GOT3 (cell line): ENCODE data around the gene TTC27.
"Not testable (repeated sequence)": the region's sequence is repeated elsewhere in the genome, so short reads cannot be mapped to it uniquely, and the experiment has no call there.

Source experiments
- DNase-seq: peaks from one replicate; lab custom pipeline; 2025; ENCODE audit warnings: mixed read lengths; lab: John Stamatoyannopoulos, UW

TTC27 gene

DNA sequence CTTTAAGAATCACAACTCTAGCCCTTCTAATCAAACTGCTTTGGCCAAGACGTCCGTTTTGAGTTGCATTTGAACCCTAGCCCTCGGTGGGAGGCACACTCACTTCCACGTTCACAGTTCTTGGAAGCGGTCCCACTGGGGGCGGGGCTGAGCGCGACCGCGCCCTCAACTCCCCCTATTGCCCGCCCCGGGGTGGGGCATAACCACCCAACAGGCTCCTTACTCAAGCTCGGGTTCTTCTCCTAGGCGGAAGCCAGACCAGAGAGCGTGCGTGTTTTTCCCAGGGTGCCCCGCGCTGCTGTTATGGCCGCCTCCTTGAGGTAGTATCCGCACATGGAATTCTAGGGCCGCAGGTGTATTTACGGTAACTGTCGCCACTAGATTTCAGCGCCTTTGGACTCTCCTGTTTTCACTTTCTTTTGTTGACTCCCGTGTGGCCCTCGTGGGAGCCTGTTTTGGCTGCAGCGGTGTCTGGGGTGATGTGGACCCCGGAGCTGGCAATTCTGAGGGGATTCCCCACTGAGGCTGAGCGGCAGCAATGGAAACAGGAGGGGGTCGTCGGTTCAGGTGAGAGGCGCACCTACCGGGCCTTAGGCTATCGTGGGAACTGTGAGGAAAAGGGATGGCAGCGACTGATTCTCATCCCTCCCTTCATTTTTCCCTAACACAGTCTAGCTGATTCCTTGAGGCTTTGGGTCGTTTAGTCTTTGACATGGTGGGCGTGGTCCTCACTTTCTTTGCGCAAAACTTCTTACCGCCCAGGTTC is at the start of gene TTC27:
TTC27 (plus strand) TSS at position 237 of the 766 bp plus-strand sequence; CDS start at position 480, 243 bp downstream.
- peak; percentile 53 for DNase-seq

DNA sequence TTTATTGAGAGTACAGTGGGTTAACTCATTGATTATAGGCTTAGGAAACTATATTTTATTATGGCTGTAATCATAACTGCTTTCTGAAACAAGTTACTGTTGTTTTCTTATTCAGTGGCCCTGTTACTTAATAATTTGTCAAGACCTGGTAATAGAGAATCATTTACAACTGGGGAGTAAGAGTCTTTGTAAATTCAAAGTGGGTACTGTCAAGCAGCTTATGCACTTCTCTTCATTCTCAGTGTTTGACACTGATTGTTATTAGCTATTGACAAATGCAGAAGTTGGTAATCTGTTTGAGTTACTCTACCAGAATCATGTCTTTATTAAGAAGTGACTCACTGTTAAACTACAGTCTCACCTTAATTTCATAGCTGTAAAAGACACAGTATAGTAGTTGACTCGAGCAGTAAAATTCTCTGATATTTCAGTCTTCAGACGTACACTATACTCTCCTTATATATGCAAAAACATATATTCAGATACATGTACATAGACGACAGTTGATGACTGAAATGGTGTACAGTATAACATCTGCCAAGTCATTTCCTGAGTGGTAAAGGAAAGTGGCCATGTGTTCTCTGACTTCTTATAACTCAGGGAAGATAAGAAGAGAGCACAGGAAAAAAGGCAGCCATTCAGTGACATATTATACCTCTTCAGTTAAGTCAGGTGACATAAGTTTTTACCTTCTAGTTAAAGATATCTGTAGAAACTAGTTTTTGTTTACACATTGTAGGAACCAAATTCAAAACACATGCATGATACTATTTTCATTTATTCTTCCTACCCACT is 36.0 kb upstream of the TTC27 start:
- no peak for DNase-seq

DNA sequence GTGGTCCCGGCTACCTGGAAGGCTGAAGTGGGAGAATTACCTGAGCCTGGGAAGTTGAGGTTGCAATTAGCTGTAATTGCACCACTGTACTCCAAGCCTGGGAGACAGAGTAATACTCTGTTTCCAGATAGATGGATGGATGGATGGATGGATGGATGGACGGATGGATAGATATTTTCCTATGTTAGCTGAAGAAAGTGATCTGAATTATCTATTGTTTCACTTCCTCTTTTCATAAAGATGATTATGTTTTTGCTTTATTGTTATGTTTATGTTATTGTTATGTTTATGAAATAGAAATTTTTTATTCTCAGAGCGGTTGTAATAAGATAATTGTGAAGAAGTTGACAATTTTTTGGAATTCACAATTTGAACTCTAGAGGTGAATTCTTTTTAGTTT is 33.3 kb upstream of the TTC27 start:
- no peak for DNase-seq

DNA sequence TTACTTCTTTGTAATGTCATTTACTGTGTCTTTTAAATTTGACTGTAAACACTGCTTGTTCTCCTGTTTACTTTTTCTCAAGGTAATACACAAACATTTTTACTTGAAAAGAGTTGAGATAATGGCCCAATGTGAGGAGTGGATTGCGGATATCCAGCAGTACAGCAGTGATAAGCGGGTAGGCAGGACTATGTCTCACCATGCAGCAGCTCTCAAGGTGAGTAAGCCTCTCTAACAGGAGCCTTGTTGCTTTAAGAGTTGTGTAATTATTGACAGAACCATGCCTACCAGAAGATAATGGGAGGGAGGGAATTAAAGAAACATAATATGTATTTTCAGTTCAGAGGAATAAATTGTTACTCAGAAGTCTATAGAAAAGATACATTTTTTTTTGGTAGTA is 16.5 kb upstream of the TTC27 start:
- no peak for DNase-seq

DNA sequence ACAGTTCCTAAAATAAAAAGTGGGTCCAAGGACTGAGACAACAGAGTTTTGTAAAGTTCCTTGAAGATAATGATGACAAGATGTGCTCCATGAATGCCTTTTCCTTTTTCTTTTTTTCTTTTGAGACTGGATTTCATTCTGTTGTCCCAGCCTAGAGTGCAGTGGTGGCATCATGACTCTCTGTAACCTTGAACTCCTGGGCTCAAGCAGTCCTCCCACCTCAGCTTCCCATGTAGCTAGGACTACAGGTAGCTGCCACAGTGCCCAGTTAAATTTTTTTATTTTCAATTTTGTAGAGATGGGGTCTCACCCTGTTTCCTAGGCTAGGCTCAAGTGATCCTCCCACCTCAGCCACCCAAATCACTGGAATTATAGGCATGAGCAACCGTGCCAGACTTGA is 16.1 kb upstream of the TTC27 start:
- DNase-seq: no peak

DNA sequence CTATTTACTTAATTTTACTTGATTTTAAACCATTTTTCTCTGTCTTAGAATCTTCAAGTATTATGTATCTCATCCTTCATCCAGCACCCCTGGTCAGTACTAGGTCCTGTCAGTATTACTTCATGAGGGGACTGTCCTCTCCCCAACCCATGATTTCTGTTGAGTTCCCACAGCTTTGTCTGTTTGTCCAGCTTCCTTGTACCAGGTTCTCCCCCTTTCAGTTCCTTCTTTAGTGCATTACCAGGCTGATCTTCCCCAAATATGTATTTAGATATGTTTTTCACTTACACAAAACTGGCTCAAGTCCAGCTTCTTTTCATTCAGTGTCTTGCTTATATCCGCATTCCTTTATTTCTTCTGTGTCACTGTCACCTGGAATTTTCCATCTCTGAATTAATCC is 13.8 kb upstream of the TTC27 start:
- DNase-seq: no peak

DNA sequence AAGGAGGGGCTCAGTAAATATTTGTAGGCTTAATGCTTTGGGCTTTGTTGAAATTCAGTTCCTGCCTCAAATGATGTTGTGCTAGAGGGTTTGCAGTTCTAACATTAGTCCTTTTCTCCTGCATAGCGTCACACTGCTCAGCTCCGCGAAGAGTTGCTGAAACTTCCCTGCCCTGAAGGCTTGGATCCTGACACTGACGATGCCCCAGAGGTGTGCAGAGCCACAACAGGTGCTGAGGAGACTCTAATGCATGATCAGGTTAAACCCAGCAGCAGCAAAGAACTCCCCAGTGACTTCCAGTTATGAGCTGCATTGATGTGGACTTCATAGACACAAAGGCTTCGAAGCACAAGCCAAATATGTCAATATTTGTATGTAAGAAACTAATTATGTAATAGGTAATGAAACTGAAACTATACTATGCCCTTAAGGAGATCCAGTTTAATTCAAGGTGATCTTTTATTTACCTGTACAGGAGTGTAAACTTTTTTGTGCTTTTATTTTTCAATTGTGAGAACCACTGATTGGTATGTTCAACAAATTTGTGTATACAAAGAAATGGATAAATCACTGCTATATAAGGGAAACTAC is 10.2 kb upstream of the TTC27 start:
- DNase-seq: no peak

DNA sequence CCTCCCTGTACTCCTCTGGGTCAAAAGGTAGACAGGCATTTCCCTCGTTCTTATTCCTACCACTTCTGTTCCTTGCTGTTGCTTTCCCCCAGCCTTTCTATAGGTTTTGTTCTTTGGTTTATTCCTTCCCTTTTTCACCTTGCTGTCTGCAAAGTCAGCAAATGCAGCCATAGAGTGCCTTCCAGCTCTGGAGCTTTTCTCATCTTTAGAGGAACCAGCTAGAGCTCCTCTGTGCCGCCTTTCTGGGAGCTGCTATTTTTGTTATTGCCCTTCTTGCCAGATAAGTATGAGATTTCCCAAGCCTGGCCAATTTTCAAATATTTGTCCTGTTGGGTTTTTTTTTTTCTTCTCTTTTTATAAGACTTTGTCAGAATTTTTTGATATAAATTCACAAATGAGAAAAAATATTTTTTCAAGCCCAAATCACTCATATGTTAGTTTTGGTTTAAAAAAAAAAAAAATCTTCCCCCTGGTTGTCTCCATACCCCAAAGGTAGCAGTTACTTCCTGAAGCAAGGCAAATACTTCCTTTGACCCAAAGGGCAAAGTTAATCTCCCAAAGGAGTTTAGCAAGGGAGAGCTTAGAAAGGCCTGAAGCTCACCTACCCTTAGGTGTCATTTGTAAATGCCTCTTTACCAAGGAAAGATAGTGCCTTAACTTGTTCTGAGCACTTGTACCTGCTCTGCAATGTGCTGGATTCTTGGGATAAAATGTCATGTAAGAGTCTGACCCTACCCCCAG is 5.1 kb upstream of the TTC27 start:
- no peak for DNase-seq

DNA sequence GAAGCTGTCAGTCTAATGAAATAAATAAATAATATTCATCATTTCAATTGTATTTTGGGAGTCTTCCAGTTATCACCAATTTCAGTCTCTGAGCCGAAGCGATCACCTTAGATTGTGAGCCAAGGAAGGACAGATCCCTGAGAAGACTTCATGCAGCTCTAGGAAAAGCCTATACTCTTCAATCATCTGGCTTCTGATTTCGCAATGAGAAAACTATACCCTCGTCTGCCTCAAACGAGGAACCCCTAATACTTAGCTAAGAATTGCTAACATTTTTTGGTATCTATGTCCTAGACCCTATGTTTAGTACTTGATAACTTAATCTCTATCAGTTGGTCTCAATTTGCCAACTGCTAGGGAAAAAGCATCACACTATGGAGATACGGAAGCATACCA is 4.5 kb upstream of the TTC27 start:
- no peak for DNase-seq

DNA sequence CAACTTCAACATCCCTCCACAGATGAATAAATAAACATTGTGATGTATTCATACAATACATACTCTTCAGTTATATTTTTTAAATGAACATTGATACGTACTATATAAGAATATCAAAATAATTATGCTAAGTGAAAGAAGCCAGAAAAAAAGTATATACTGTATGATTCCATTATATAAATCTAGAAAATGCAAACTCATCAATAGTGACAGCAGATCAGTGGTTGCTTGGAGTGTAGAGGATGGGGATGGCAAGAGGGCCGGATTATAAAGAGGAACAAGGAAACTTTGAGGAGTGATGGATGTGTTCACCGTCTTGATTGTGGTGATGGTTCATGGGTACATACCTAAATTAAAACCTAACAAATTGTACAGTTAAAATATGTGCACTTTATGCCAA is 3.0 kb upstream of the TTC27 start:
- DNase-seq: no peak

DNA sequence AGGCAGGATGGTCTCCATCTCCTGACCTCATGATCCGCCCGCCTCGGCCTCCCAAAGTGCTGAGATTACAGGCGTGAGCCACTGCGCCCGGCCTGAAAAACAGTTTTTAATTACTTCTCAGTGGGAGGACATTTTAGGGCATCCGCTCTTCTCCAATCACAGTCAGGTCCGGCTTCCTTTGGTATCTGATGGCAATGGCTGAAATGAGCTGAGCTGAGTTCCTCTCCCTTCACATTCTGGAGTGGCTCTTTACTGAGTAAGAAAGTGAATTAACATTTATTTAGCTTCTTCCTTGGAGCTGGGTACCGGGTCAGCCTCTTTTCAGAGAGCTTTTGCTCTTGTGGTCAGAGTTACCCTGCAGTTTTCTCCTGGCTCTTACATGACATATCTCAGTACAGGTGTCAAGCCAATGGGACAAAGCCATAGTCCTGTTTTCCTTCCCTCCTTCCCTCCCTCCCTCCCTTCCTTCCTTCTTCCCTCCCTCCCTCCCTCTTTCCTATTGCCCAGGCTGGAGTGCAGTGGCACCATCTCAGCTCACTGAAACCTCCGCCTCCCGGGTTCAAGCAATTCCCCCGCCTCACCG is 1.1 kb upstream of the TTC27 start:
- DNase-seq: no peak

DNA sequence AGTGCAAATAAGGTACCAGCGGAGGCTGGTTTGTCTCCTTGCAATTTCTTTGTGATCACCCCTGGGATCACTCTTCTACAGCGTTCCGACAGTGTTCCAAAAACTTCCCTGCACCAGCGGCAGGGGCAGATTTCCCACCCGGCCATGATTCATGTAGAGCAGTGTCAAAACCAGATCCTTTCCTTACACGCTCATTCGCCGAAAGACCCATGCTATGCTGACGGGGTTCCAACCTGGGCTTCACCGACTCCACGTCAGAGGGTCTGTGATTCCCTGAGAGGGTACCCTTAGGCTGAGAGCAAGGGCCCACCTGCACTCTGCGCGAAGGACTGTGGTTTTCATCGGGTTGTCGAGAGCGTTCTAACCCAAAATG is 423 bp upstream of the TTC27 start:
- DNase-seq: peak; percentile 13

DNA sequence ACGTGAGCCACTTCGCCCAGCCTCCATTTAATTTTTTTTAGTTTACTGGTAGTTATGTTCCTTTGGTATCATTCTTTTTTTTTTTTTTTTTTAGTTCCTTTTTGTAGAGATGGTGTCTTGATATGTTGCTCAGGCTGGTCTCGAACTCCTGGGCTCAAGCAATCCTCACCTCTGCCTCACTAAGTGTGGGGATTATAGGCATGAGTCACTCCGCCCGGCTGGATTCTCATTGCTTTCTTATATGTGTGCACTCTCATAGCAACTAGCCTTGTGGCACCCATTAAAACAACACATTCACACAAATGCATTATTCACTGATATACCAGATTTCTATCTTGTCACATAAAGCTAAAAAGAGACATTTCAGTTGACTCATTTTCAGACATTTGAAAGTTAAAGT is 4.2 kb downstream of the TTC27 start:
- no peak for DNase-seq

DNA sequence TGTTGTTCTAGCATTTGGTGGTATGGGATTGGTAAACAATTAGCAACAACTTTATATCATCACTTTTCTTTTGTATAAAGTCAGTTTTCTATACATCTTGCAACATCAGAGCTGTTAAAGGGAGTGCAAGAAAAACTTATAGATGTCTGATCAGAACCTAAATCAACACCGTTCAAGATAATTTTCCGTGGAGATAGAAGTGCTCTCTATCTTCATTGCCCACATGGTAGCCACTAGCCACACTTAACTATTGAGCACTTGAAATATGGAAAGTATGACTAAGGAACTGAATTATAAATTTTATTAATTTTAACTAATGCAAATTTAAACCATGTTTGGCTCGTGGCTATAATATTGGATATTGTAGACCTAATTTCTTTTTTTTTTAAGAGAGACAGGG is 5.2 kb downstream of the TTC27 start:
- no peak for DNase-seq

DNA sequence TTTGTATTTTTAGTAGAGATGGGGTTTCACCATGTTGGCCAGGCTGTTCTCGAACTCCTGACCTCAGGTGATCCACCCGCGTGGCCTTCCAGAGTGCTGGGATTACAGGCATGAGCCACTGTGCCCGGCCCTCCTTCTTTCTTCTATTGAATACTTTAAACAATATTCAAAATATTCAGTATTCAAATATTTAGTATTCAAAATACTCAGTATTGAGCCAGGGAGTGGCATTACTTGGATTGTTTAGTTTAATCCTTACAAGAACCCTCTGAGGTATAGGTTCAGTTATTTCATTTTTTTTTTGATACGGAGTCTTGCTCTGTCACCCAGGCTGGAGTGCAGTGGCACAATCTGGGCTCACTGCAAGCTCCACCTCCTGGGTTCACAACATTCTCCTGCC is 10.7 kb downstream of the TTC27 start:
- DNase-seq: not testable (repeated sequence)

DNA sequence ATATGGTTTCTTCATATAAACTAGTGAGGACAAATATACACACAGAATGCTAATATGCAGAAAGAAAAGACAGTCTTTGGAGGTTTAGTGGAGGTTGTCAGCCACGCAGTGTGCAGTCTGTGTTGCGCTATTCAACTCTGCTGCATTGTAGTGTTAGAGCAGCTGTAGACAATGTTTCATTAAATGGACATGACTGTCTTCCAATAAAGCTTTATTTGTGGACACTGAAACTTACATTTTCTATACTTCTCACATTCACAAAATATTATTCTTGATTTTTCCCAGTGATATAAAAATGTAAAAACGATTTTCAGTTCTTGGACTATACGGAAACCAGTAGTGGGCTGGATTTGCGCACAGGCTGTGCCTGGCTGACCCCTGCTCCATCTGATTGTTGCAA is 13.3 kb downstream of the TTC27 start:
- DNase-seq: no peak

DNA sequence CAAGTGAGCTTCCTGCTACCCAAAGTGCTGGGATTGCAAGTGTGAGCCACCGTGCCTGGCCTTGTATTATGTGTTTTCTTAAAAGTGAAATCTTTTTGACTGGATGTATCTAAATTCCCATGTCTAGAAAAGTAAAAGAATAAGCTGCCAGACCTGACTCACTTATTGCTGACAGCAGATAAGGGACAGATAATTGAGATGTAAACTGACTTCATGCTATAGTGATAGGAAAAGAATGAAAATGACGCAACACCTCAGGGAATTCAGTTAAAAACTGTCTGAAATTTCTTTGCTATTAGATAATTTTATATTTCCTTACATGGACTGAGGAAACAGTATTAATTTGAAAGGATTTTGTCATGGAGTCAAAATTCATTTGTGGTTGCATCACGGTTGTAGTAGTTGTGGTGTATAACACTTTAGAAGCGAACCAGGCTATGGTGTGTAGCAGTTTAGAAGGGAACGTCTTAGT is 19.4 kb downstream of the TTC27 start:
- DNase-seq: no peak

DNA sequence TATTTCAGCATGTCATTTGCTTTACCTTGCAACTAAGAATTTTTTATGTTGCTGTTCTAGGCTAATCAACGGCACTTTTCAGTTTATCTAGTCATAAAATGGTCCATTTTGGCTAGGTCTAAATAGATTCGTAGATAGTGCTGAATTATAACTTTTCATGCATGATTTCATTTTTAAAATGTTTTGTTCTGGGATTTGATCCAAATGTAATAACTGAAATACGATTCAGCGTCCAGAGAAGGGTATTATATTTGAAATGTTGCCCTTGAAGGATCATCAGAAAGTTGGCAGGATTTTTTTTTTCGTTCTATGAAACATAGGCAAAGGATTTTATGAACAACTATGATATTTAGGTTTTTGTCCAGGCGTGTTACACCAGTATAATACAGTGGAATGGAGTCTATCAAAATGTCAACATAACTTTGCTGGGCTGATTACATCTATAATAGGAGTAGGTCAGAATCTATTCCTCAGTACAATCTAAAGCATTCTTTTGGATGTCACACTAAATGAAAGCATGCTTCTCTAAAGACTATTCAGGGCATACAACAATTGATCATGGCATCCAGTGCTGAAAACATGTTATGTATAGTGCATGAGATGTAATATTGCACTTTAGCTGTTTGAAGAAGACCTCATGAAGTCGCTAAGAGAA is 24.8 kb downstream of the TTC27 start:
- no peak for DNase-seq

DNA sequence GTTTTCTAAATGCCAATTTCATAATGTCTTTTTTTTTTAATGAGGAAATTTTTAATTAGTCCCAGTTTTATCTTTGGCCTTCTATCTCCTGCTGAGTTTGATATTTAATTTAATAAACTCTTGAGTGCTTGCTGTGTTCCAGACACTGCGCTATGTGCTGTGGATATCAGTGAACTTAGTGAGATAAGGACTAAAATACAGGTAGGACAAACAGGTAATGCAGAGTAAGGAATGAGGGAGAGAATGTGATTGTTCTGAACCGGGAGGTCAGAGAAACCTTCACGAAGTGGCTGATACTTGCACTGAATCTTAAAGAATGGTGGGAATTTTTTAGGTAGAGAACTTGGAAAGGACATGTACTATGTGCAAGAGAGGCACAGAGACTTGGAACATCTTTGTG is 28.2 kb downstream of the TTC27 start:
- no peak for DNase-seq

DNA sequence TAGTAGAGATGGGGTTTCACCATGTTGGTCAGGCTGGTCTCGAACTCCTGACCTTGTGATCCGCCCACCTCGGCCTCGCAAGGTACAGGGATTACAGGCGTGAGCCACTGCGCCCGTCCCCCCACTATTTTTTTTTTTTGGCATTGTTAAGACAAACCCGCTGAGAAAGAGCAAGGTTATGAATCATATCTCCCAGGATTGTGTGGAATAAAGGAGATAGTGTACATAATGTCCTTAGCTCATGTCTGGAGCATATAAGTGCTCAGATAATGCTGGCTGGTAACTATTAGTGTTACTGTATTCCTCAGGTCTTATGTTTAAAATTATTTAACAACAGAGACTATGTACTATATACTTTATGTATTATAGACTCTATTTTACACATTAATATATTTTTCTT is 36.0 kb downstream of the TTC27 start:
- no peak for DNase-seq

DNA sequence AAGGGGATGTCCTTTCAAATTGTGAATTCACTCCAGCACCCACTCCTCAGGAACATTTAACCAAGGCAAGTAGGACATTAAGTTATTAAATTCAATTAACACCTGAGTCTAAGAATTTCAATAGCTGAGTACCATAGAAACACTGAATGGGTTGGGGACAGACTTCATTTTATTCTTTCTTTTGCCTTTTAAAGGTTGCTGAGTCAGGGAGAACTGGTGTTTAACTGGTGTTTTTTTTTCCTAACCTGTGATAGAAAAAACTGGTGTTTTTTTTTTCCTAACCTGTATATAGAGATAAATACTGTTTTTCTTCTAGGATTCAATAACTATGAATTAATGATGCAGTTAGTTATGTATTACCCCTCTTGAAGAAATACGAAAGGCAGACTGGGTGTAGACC is 38.9 kb downstream of the TTC27 start:
- DNase-seq: no peak
